Peyer's patch (tissue), 4 donors: ENCODE data around the gene EDA.

ENCODE experiments used
- CTCF ChIP-seq, 6 experiments: fragments of 450-650 bp in 4 of 6; fragments of 200-600 bp in 2 of 6; sonication (generic) in 1 of 6; IDR thresholded peaks; one replicate each; pipeline ENCODE4 v1.5.1; 2017 to 2019; ENCODE audit warnings: antibody characterized with exemption in 6 of 6, mild to moderate bottlenecking in 3 of 6, moderate library complexity in 1 of 6
- POLR2A ChIP-seq, 2 donors: fragments of 450-650 bp; IDR thresholded peaks; one replicate each; pipeline ENCODE4 v1.5.1; 2017; ENCODE audit warnings: antibody characterized with exemption in 2 of 2, mild to moderate bottlenecking in 2 of 2, moderate library complexity in 2 of 2

- no peak for TF ChIP-seq CTCF (IDR thresholded peaks at IDR 0.05)
- TF ChIP-seq POLR2A (IDR thresholded peaks at IDR 0.05), result no peak
These were observed 284.6 kb downstream of the EDA start for GRCh38 chrX:69900491-69900890.
